ENCODE data around the gene RBM38.

Gene RBM38

DNA sequence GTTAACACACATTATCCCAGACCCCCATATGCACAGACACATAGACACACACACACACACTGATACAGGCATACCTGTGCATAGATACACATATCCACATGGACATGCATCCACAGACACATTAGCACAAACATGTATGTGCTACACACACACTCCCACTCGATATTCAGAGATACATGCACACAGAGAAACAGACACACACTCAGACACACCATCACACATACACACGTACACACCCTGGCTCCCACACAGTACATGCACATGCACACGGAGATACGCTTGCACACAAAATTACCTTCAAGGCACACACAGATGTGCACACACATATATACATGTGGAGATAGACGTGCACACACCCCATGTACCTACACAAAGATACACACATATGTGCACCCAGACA is 19.7 kb downstream of the RBM38 start:
- Histone ChIP-seq H3K27me3 (ENCODE audit: low read length) (no peaks in the 10 kb centered on the region), H3K4me3 (ENCODE audit: insufficient read depth, low read length, poor library complexity, severe bottlenecking) (no peak overlapping the region), H2AFZ (ENCODE audit: low read depth, low read length, severe bottlenecking) (no peak overlapping the region), H3K36me3 (ENCODE audit: low read length) (peaks cover 5% of the 10 kb centered on the region; the same call in 1 of the 2 replicates), H3K9ac (ENCODE audit: low read length) (no peak overlapping the region), H3K9me2 (replicated peaks; ENCODE audit: insufficient read depth, low read length) (no peaks in the 10 kb centered on the region), H3K27ac (ENCODE audit: low read depth, low read length) (no peak overlapping the region), H3K79me2 (ENCODE audit: insufficient read depth, low read length) (no peaks in the 10 kb centered on the region), H3K4me2 (ENCODE audit: low read depth, low read length, poor library complexity, severe bottlenecking) (no peak overlapping the region), H3K9me3 (ENCODE audit: insufficient read depth, low read length) (no peaks in the 10 kb centered on the region), H4K20me1 (ENCODE audit: low read depth, low read length) (peaks cover 4% of the 10 kb centered on the region; the same call in 1 of the 2 replicates), H3F3A (ENCODE audit: insufficient read depth) (peaks cover 20% of the 10 kb centered on the region)
- TF ChIP-seq EZH2phosphoT487 (conservative IDR thresholded peaks at IDR 0.05; ENCODE audit: low read length), result no peak
- TF ChIP-seq, protein P1, sequence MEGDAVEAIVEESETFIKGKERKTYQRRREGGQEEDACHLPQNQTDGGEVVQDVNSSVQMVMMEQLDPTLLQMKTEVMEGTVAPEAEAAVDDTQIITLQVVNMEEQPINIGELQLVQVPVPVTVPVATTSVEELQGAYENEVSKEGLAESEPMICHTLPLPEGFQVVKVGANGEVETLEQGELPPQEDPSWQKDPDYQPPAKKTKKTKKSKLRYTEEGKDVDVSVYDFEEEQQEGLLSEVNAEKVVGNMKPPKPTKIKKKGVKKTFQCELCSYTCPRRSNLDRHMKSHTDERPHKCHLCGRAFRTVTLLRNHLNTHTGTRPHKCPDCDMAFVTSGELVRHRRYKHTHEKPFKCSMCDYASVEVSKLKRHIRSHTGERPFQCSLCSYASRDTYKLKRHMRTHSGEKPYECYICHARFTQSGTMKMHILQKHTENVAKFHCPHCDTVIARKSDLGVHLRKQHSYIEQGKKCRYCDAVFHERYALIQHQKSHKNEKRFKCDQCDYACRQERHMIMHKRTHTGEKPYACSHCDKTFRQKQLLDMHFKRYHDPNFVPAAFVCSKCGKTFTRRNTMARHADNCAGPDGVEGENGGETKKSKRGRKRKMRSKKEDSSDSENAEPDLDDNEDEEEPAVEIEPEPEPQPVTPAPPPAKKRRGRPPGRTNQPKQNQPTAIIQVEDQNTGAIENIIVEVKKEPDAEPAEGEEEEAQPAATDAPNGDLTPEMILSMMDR (IDR thresholded peaks at IDR 0.05; ENCODE audit: insufficient read depth, low read length, poor library complexity, severe bottlenecking), result no peak

- H3K9me2 ChIP-seq (replicated peaks; ENCODE audit: insufficient read depth, low read length), result no peaks in the 10 kb centered on the region
- H3K79me2 ChIP-seq (ENCODE audit: insufficient read depth, low read length), result no peaks in the 10 kb centered on the region
- peaks cover 4% of the 10 kb centered on the region; the same call in 1 of the 2 replicates for H4K20me1 ChIP-seq (ENCODE audit: low read depth, low read length)
- no peaks in the 10 kb centered on the region for H3K9me3 ChIP-seq (ENCODE audit: insufficient read depth, low read length)
- TF ChIP-seq EZH2phosphoT487 (conservative IDR thresholded peaks at IDR 0.05; ENCODE audit: low read length), result no peak
- TF ChIP-seq, protein P1 (IDR thresholded peaks at IDR 0.05; ENCODE audit: insufficient read depth, low read length, poor library complexity, severe bottlenecking), result no peak
- no peak overlapping the region for H2AFZ ChIP-seq (ENCODE audit: low read depth, low read length, severe bottlenecking)
- H3K36me3 ChIP-seq (ENCODE audit: low read length), result peaks cover 5% of the 10 kb centered on the region; the same call in 1 of the 2 replicates
- H3F3A ChIP-seq (ENCODE audit: insufficient read depth), result peaks cover 20% of the 10 kb centered on the region
- no peak overlapping the region for H3K4me3 ChIP-seq (ENCODE audit: insufficient read depth, low read length, poor library complexity, severe bottlenecking)
- H3K9ac ChIP-seq (ENCODE audit: low read length), result no peak overlapping the region
- H3K27ac ChIP-seq (ENCODE audit: low read depth, low read length), result no peak overlapping the region
- no peak overlapping the region for H3K4me2 ChIP-seq (ENCODE audit: low read depth, low read length, poor library complexity, severe bottlenecking)
- H3K27me3 ChIP-seq (ENCODE audit: low read length), result no peaks in the 10 kb centered on the region
These were observed 20.4 kb downstream of the RBM38 start for GRCh38 chr20:57411406-57412283.

- Histone ChIP-seq H3K27me3 (ENCODE audit: low read length) (no peaks in the 10 kb centered on the region), H3K9me3 (ENCODE audit: insufficient read depth, low read length) (no peaks in the 10 kb centered on the region), H3K9me2 (replicated peaks; ENCODE audit: insufficient read depth, low read length) (no peaks in the 10 kb centered on the region), H3K4me3 (ENCODE audit: insufficient read depth, low read length, poor library complexity, severe bottlenecking) (no peak overlapping the region), H3K36me3 (ENCODE audit: low read length) (peaks cover 5% of the 10 kb centered on the region; the same call in 1 of the 2 replicates), H3K79me2 (ENCODE audit: insufficient read depth, low read length) (no peaks in the 10 kb centered on the region), H3K27ac (ENCODE audit: low read depth, low read length) (no peak overlapping the region), H2AFZ (ENCODE audit: low read depth, low read length, severe bottlenecking) (no peak overlapping the region), H3K4me2 (ENCODE audit: low read depth, low read length, poor library complexity, severe bottlenecking) (no peak overlapping the region), H3K9ac (ENCODE audit: low read length) (no peak overlapping the region), H3F3A (ENCODE audit: insufficient read depth) (peaks cover 19% of the 10 kb centered on the region), H4K20me1 (ENCODE audit: low read depth, low read length) (peaks cover 4% of the 10 kb centered on the region; the same call in 1 of the 2 replicates)
- TF ChIP-seq, protein P1 (IDR thresholded peaks at IDR 0.05; ENCODE audit: insufficient read depth, low read length, poor library complexity, severe bottlenecking), result no peak
- TF ChIP-seq EZH2phosphoT487 (conservative IDR thresholded peaks at IDR 0.05; ENCODE audit: low read length), result no peak
These were observed 21.3 kb downstream of the RBM38 start for GRCh38 chr20:57412347-57413029.
